Fibroblast of lung (primary cell): ENCODE data around the gene TMTC2. TPM values are rescaled to one million over a fixed set of nuclear protein-coding genes. Genes with fewer than 3 reads are reported as not detected.

ENCODE experiments used
- DNase-seq, 2 donors: peaks; one replicate each; pipeline versions ENCODE4 v3.0.0 to v3.0.0-alpha.2; 2010; ENCODE audit warnings: low read depth in 2 of 2
- H2AFZ ChIP-seq: 2 replicates; pipeline ENCODE4 v1.5.1; 2012; ENCODE audit warnings: low read length, control low read depth, inconsistent platforms
- H3K27ac ChIP-seq: 2 replicates; pipeline ENCODE4 v1.5.1; 2011; ENCODE audit warnings: low read length, control low read depth; ENCODE audit not compliant: insufficient read depth
- H3K27me3 ChIP-seq: 2 replicates; pipeline ENCODE4 v1.5.1; 2011; ENCODE audit warnings: mild to moderate bottlenecking, low read length; ENCODE audit not compliant: control insufficient read depth, insufficient read depth
- H3K36me3 ChIP-seq: 2 replicates; pipeline ENCODE4 v1.5.1; 2011; ENCODE audit warnings: low read length; ENCODE audit not compliant: control insufficient read depth, insufficient read depth
- H3K4me1 ChIP-seq: 2 replicates; pipeline ENCODE4 v1.5.1; 2011; ENCODE audit warnings: low read length; ENCODE audit not compliant: control insufficient read depth, insufficient read depth; ENCODE audit errors: extremely low read depth
- H3K4me2 ChIP-seq: 2 replicates; pipeline ENCODE4 v1.5.1; 2011; ENCODE audit warnings: low read length, control low read depth; ENCODE audit not compliant: insufficient read depth; ENCODE audit errors: extremely low read depth
- H3K4me3 ChIP-seq, 4 experiments: fragments of 200-600 bp in 1 of 4; sonication (generic) in 1 of 4; replicated peaks in 1 of 4; 2 replicates each; pipeline ENCODE4 v1.5.1; 2011 to 2016; ENCODE audit warnings: low read length in 4 of 4, low read depth in 3 of 4, mild to moderate bottlenecking in 3 of 4, control low read depth in 2 of 4, inconsistent platforms in 1 of 4, mixed read lengths in 1 of 4; ENCODE audit not compliant: insufficient read depth in 1 of 4; ENCODE audit errors: control extremely low read depth in 1 of 4
- H3K79me2 ChIP-seq: 2 replicates; pipeline ENCODE4 v1.5.1; 2012; ENCODE audit warnings: mild to moderate bottlenecking, low read length, inconsistent platforms; ENCODE audit not compliant: control insufficient read depth, insufficient read depth
- H3K9ac ChIP-seq: 2 replicates; pipeline ENCODE4 v1.5.1; 2011; ENCODE audit warnings: mild to moderate bottlenecking, low read length, control low read depth; ENCODE audit not compliant: insufficient read depth
- H3K9me3 ChIP-seq: 2 replicates; pipeline ENCODE4 v1.5.1; 2012; ENCODE audit warnings: low read depth, low read length; ENCODE audit not compliant: control insufficient read depth, insufficient read depth
- H4K20me1 ChIP-seq: 2 replicates; pipeline ENCODE4 v1.5.1; 2011; ENCODE audit warnings: low read length; ENCODE audit not compliant: control insufficient read depth, insufficient read depth; ENCODE audit errors: extremely low read depth
- CTCF ChIP-seq, 2 donors: IDR thresholded peaks in 1 of 2; conservative IDR thresholded peaks in 1 of 2; 1 replicate in 1 of 2; 2 replicates in 1 of 2; pipeline ENCODE4 v1.5.1; 2011 to 2012; ENCODE audit warnings: low read length in 2 of 2, control low read depth in 1 of 2, inconsistent platforms in 1 of 2, low read depth in 1 of 2, mild to moderate bottlenecking in 1 of 2
- EZH2 ChIP-seq: IDR thresholded peaks from 2 replicates; pipeline ENCODE4 v1.5.1; 2012; ENCODE audit warnings: low read length, control low read depth, mild to moderate bottlenecking; ENCODE audit errors: missing control alignments
- polyA plus RNA-seq, 2 donors: library from polyadenylated mRNA; depleted of rRNA in 1 of 2; stranded (reverse) in 1 of 2; unstranded in 1 of 2; fragments of >200 nt; gene quantifications; 2 replicates each; pipeline ENCODE4 v1.2.1, GENCODE V29; 2011 to 2012; ENCODE audit warnings: missing spikeins in 1 of 2
- total RNA-seq: library from RNA; depleted of rRNA; stranded (reverse); fragments of >200 nt; gene quantifications from 2 replicates; pipeline ENCODE4 v1.2.1, GENCODE V29; 2014

Gene TMTC2
- total and polyA plus RNA-seq, 2 donors (not counting 1 experiment from before 2014, with no cell fraction given) = 3.5 to 9.7 TPM

- no peak overlapping the region for H2AFZ ChIP-seq
- H3K9ac ChIP-seq = no peak overlapping the region
- H3K4me1 ChIP-seq = no peaks in the 10 kb centered on the region
- no peaks in the 10 kb centered on the region for H3K9me3 ChIP-seq
- no peak overlapping the region for H3K4me2 ChIP-seq
- no peak for DNase-seq
- no peak overlapping the region for H3K27ac ChIP-seq
- H3K27me3 ChIP-seq = no peaks in the 10 kb centered on the region
- no peaks in the 10 kb centered on the region for H4K20me1 ChIP-seq
- no peak overlapping the region for H3K4me3 ChIP-seq
- no peaks in the 10 kb centered on the region for H3K36me3 ChIP-seq
- no peaks in the 10 kb centered on the region for H3K79me2 ChIP-seq
- no peak for TF ChIP-seq EZH2
- no peak for TF ChIP-seq CTCF (conservative IDR thresholded peaks at IDR 0.05 in 1 of 2, IDR thresholded peaks at IDR 0.05 in 1 of 2; ENCODE audit: low read depth in 1 of 2, low read length in 2 of 2)
These were observed 340.5 kb downstream of the TMTC2 start for GRCh38 chr12:83027021-83027723.

- H3K9me3 ChIP-seq = no peaks in the 10 kb centered on the region
- TF ChIP-seq CTCF (conservative IDR thresholded peaks at IDR 0.05 in 1 of 2, IDR thresholded peaks at IDR 0.05 in 1 of 2; ENCODE audit: low read depth in 1 of 2, low read length in 2 of 2) (no peak), EZH2 (no peak)
- H3K4me2 ChIP-seq = no peak overlapping the region
- H4K20me1 ChIP-seq = no peaks in the 10 kb centered on the region
- no peak overlapping the region for H3K9ac ChIP-seq
- H3K27me3 ChIP-seq = no peaks in the 10 kb centered on the region
- no peaks in the 10 kb centered on the region for H3K79me2 ChIP-seq
- H3K4me1 ChIP-seq = no peaks in the 10 kb centered on the region
- no peaks in the 10 kb centered on the region for H3K36me3 ChIP-seq
- DNase-seq = no peak
- no peak overlapping the region for H2AFZ ChIP-seq
- H3K4me3 ChIP-seq = no peak overlapping the region
- no peak overlapping the region for H3K27ac ChIP-seq
These were observed 344.5 kb downstream of the TMTC2 start for GRCh38 chr12:83031196-83031595.

GRCh38 chr12:83036847-83037246 lies 350.1 kb downstream of the TMTC2 start:
- Histone ChIP-seq H2AFZ (no peak overlapping the region), H3K79me2 (no peaks in the 10 kb centered on the region), H4K20me1 (no peaks in the 10 kb centered on the region), H3K4me3 (no peak overlapping the region), H3K4me2 (no peak overlapping the region), H3K27ac (no peak overlapping the region), H3K27me3 (no peaks in the 10 kb centered on the region), H3K4me1 (no peaks in the 10 kb centered on the region), H3K9ac (no peak overlapping the region), H3K9me3 (no peaks in the 10 kb centered on the region), H3K36me3 (no peaks in the 10 kb centered on the region)
- TF ChIP-seq EZH2 (no peak), CTCF (conservative IDR thresholded peaks at IDR 0.05 in 1 of 2, IDR thresholded peaks at IDR 0.05 in 1 of 2; ENCODE audit: low read depth in 1 of 2, low read length in 2 of 2) (no peak)
- no peak for DNase-seq
